GM21423 (cell line): ENCODE results near the gene ARAP1.

Experiments
- ATAC-seq: cut with Tn5 transposase; IDR thresholded peaks from one replicate; pipeline ENCODE4 v1.9.1; 2021; ENCODE audit warnings: mild to moderate bottlenecking, moderate library complexity; ENCODE audit not compliant: unreplicated experiment

Gene ARAP1

DNA sequence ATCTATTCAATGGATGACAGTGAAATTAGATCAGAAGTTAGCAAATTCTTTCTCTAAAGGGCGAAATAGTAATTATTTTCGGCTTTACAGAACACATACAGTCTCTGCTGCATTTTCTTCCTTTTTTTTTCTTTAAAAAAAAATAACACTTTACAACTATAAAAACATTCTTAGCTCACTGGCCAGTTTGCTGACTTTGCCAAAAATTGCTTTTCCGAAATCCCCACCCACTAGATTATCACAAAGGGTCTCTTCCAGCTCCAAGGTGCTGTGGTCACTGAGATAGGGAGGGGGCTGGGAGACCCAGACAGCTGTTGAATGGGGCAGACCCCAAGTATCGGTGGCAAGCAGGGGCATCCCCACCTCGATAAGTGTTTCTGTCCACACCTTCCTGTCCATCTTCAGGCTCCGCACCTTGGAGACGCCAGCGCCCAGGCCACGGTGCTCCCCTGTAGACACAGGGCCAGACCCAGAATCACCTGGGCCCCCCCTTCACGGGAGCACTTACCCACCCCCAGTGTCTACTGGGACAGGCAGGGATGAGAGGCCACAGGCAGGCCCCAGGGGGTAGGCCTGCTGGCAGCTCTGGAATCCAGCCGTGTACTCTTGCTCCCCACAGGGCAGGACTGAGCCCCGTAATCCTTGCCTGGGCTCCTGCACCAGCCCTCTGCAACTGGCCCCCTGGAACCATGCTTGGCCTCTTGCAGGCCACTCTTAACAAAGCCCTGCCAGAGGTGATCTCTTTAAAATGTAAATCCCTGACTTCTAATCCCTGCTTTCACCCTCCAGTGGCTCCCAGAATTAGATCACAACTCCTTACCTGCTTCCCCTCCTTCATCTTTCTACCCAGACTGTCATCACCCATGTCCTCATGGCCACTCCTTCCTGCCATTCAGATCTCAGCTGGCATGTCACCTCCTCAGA is 46.5 kb downstream of the ARAP1 start:
- no peak for ATAC-seq

DNA sequence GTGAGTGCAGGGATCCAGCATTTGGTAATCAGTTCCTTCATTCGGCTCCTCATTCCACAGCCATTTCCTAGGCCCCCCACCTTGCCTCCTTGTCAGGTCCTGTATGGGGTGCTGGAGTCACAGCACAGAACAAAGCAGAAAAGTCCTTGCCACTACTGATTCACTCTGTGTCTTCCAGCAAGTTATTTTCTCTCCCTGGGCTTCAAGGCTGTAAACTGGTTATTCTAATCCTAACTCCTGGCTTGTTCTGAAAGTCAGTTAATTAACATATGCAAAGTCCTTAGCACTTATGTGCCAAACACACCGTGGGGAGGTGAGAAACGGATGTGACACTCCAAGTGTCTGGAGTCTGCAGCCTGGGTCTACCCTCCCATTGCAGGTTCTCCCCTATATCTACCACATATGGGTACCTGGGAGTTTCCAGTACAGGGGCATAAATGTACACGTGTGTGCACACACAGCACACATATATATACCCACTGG is 47.4 kb downstream of the ARAP1 start:
- ATAC-seq, result no peak

DNA sequence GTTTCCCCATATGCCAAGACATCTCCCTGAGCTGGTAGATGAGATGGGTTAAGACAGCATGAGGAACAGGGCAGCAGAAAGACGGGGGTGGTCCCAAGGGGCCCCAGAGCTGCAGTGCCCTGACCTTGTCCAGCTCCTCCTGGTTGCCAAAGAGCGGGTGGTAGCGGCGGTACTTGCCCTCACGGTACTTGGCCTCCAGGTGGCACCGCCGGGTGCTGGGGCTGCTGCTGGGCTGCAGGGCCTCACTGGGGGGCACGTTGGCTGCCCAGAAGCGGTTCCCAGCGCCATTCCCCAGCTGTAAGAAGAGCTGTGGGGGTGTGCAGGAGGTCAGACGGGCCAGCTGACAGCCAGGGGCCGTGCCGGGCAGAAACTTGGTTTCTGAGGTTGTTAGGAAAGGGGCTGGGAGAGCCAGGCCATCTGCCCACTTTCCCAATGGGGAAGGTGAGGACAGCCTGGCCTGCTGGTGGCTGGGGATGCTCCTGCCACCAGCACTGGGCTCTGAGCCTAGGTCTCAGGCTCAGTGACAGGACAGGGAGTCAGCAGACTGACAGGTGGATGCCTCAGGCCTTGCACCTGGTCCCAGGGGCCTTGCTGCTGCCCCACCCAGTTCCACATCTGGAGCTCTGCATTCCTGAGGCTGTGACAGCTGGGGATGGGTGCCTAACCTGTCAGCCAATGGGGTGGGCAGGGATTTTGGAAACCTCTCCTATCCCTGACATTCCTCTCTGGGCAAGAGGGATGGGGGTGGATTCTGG is 48.0 kb downstream of the ARAP1 start:
- ATAC-seq, result no peak

DNA sequence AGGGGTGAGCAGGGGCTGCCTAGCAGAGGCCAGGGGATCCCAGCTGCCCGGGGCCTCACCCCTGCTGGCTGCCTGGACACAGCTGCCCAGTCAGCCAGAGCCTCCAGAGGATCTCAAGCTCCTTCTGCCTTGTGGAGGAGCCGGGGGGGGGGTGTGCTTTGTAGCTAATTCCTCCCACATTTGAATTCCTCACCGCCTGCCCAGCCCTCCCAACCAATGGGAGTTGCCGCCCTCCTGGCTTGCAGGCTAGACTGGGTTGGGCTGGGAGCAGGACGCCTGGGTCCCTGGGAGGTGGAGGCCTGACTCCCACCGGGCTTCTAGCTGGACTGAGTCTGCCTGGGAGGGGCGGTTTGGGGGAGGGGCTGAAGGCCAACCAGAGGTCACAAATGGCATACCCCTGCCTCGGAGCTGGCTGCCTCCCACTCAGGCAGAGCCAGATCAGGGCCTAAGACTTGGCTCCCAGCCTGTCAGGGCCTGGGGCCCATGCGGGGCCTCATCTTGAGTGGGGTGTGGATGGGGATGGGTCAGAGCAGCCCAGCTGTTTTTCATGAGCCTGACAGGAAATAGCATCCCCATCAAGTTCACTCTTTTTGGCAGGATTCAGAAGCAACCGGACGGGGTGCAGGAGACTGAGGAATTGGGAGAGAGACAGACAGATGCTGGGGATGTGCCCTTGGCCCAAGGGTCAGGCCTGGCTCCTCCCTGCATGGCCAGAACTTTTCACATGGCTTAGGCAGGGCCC is 48.8 kb downstream of the ARAP1 start:
- ATAC-seq, result no peak

DNA sequence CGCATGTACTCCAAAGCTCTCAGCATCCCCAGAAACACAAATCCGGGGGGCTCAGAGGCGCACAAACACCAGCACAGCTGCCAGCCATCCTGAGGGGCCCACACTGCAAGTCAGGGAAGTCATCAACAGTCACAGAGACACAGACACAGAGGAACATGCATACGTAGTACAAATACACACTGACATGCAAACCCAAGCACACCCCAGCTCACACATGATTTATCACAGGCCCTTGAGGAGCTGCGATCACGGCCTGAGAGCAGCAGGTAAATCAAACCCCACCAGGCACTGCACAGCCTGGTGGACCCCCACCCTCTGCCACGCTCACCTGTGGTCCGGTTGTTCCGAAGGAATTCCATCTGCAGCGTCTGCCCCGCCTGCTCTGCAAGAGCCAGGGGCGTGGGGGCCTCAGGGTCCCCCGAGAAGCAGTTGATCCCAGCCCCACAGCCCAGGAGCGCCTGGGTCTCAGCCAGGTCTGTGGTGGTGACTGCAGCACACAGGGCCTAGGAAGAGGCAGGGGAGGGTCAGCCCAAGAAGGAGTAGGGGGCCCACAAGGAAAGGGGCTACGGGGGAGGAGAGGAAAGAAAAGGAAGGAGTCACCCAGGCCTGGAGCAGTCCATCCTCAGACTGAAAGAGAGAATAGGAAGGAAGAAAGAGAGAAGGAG is 49.5 kb downstream of the ARAP1 start:
- ATAC-seq, result no peak

DNA sequence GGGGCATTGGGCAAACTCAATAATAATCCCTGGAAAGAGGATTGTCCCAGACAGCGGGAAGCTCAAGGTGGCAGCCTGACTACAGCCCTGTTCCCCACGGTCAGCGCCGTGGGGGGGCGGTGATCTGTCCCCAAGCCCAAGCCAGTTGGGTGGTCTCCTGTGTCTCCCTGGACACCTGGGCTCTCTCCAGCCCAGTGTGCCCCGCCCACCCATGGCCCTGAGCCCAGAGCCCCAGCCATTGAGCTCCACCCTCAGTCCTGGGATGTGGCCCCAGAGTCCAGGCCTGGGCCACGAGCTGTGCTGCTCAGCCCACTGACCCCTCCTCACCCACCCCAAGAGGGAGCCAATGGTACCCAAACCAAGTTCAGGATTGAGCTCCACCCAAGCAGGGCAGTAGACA is 50.1 kb downstream of the ARAP1 start:
- ATAC-seq, result no peak

DNA sequence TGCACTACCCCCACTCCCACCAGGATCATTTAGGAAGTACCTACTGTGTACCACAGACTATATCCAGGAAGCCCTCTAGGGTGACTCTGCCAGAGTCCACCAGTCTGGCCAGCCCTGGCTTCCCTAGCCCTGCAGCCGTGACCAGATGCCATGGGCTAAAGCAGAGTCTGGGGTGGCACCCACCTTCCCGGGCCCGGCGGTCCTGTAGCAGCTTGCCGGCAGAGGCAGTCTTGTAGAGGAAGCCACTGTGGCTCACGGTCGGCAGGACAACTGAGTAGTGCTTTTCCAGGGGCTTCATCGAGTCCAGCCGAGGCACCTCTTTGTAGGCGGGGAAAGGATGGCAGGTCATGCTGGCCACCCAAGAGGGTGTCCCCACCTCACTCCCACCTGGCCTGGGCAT is 50.7 kb downstream of the ARAP1 start:
- ATAC-seq, result no peak

DNA sequence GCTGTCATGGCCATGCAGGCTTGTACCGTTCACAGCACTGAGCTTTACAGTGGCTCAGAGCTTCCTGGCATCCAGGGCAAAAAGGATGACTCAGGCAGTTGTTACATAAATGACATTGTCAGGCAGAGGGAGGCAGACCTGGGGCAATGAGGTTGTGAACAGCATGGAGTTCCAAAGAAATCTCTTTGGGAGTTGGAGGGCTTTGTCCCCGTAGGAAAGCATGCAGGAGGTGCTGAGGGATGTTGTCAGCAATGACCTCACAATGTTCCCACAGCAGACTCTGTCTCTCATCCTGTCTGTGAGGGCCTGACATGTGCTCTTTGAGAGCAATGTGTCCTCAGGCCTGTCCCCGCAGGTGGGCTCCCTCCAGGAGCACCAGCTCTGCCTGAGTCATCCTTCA is 52.1 kb downstream of the ARAP1 start:
- ATAC-seq, result no peak

DNA sequence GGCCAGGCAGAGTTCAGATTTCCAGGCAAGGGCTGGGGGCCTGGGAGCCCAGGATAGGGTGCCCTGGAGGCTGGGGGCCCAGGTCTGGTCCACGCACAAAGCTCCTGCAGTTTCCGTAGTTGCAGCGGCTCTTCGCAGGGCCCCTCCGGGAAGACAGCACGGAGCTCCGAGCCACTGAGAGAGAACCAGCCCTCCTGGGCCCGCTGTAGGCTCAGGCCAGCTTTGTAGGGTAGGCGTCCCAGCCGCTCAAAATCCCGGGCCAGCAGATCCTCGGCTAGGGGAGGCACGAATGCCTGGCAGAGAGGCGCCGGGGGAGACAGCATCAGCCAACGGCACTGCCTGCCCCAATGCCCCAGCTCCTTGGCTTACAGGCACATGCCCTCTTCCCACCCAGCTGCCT is 54.4 kb downstream of the ARAP1 start:
- ATAC-seq, result no peak

DNA sequence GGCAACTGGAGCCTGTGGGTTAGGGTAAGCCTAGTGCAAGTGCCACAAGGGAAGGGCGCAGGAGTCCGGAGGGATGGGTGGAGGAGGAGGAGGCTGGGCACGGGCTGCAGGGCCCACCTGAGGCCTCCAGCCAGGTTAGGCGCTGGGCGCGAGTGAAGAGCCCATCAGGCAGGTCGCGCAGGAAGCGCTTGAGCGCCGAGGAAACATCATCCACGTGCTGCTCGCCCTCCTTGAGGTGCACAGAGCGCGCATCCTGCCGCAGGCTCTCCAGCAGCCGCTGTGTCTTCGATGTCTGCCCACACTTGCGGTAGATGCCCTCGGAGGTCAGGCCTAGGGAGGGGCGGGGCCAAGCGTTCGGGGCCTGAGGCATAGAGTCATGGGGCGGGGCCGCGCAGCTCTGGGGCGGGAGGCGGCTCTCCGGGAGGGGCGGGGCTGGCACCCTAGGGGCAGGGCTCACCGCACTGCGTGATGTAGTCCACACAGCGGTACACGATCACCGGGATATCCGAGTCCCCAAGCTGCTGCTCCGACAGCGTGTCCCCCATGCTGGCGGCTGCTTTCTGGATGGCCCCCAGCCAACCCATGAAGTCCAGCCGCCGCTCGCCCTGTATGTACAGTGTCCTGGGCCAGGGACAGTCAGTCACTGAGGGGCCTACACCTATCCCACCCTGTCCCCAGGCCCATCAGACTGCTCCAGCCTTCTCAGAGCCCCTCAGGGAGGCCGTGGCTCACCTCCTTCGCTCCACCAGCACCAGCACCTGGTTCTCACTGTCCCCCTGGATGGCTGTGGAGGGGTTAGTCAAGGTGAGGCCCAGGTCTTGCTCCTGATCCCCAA is 55.1 kb downstream of the ARAP1 start:
- ATAC-seq, result no peak

DNA sequence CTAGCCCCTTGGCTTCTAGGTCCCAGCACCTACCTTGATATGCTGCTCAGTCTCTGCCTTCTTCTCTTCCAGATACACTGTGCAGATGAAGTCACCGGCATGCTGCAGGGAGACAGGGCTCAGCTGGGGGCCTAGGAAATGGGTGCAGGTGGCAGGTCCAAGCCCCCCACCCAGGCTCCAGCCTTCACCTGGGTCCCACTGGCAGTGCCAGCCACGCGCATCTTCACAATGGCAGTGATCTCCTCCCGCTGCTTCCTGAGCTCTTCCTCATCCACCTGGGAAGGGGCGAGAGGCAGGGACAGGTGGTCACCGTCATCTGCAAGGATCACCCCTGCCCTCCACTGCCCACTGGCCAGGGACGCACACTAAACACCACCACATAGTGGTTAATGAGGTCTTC is 56.9 kb downstream of the ARAP1 start:
- ATAC-seq, result no peak

DNA sequence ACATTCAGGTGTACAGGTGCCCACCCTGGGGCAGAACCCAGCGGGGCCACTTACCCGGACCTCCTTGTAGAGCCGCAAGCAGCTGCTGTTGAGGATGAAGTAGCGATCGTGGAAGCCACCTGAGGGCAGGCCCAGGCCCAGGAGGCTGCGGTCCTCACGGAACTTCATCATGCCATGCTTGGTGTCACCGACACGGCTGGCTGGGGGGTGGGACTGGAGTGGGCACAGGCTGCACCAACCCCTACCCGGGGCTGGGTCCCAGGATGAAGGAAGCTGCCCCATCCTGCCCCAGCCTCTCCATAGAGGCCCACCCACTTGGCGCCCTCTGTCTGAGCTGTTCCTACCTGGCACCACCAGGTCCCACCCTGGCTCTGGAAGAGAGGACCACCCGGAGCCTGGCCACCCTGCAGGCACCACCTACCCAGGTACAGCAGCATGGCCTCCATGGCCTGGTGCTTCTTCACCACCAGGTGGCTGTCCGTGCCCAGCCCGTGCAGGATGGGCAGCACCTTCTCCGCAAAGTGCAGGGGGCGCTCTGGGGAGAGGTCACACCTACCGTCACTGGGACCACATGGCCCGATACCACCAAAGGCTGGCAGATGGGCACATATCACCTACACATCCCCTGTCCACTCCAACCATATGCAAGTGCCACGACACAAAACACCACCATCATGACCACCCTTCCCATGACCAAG is 58.8 kb downstream of the ARAP1 start:
- no peak for ATAC-seq

DNA sequence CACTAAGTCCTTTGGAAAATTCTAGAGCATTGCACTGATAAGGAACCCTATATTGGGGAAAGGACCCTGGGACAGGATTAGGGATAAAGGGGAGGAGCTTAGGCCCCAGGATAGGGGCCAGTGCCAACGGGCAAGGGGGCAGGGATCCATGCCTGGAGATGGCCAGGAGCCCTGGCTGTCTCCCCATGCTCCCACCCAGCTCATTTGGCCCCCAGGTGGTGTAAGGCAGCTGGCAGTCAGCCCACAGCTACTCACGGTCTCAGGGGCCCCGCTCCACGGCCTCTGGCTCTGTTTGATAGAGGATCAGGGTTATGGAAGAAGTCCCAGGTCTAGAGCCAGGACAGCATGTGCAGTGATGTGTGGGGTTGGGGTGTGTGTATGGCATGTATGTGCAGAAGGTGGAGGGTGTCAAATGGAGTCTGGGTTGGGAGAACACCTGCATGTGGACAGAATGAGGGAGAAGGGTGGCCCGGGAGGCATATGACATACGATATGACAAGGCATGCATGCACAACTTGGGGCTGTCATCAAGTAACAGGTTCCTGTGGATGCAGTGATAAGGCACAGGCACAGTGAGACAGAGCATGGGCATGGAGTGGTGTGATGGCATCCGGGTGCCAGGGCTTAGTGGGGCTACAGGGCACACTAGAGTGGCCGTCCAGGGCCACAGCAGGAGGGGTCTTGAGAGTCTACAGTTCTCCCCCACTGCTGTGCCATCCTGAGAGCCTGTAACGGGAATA is 59.5 kb downstream of the ARAP1 start:
- ATAC-seq, result no peak

DNA sequence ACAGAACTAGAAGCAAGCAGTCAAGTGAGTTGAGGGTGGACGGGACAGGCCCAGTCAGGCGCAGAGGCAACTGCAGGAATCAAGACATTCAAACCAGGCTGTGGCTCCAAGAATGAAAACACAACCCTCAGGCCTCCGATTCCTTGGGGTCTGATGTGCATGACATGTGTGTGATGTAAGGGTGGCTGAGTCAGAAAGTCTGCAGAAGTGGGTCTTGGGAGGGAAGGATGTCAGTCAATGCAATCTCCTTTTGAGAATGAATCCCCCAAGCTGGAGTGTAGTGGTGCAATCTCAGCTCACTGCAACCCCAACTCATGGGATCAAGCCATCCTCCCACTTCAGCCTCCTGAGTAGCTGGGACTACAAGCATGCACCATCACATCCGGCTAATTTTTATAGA is 62.0 kb downstream of the ARAP1 start:
- ATAC-seq, result no peak

DNA sequence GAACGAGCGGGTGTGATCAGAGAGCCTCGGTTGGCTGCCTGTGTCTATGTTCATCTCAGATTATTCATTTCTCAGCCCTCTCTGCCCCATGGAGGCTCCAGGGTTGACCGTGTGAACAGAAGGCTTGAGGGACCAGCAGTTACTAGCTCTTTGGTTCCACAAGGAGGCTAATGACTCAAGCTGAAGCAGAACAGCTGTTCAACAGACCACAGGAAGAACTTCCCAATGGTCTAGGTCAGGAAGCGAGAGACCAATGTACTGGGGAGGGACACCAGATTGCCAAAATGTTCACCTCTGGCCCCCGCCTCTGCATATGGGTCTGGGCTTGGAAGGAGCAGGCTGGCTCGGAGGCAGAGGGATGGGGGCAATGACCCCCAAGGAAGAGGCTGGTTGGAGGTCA is 63.3 kb downstream of the ARAP1 start:
- no peak for ATAC-seq

DNA sequence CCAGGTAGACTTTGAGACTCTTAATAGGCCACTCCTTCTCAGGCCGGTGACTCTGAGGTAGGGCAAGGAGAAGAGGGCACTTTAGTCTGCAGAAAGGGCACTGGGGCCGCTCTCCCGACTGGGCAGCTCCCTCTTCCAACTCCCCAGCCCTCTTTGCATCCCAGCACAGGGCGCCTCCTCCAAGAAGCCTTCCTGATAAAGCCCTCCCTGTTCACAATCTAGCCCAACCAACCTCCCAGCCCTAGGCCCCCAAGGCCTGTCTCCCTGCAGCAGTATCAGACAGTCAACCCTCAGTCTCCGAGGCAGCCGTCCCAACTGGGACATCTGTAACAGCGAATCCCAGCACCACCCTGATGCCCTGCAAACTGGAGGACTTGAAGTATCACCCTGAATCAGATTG is 63.7 kb downstream of the ARAP1 start:
- no peak for ATAC-seq

DNA sequence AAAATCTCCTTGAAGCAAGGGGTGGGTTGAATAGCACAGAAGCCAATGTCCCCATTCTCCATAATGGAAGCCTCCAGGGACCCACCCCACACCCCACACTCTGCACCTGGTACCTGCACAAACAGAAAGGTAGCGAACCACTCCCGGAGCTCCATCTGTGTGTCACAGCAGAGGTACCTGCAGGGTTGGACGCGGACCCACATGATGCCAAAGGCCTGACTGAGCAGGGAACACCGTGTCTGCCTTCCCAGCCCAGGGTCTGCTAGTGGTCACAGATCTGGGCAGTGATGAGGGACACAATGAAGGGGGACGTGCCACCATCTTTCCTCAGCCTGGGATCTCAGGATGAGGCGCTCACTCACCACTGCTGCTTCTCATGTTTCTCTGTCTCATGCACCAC is 64.9 kb downstream of the ARAP1 start:
- ATAC-seq, result no peak

DNA sequence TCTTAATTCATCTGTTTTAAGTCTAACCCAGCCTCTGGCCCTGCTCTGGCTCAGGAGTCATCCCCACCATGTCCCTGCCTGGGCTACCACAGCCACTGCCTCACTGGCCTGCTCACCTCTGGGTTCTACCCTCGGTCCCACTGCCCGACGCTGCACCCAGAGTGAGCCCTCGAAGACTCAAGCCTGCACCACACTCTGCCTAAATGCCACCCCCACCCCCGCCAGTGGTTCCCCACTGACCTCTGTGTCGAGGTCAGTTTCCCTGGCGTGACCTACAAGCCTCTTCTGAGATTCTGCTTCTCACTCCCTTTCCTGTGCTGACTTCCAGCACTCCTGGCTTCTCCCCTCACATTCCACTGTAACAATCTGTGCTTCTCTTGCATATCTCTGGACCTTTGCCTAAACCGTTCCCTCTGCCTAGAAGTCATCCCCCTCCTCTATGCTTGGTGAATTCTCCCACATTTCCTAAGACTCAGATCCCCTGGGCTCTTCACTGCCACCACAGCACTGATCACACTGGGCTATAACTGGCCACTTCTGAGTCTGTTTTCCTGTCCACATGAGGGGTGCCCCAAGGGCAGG is 65.5 kb downstream of the ARAP1 start:
- ATAC-seq, result no peak
